ENCODE data around the gene ETV6. TPM values are rescaled to one million over a fixed set of nuclear protein-coding genes. Genes with fewer than 3 reads are reported as not detected.

The ETV6 gene
- total and polyA plus RNA-seq, 8 donors, result 5.1 to 31.6 (median 18.2) TPM

DNA sequence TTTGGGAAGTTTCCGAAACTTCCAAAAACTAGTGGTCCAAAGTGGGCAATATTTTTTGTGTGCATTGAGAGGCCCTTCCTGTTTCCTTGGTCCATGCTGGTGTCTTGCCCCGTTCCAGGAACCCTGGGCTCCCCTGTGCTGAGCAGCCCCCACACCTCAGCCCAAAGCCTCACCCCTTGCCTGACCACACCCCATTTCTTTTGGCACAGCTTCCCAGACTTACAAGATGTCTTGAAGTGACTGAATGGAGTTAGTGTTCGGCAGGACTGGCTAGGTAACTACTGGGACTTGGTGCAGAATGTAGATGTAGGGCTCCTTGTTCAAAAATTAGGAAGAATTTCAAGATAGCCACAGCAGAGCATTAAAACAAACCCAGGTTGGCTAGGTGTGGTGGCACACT, 68.6 kb downstream of the ETV6 start:
- peaks cover 7 to 26% (median 9%) of the 10 kb centered on the region in 3 donors for H3K4me1 ChIP-seq
- 94 to 96% methylated on average over 3 of the region's 3 CpGs for WGBS, 2 donors
- no peaks in the 10 kb centered on the region for H3K36me3 ChIP-seq
- no peak overlapping the region for H3K4me3 ChIP-seq
- H3K27ac ChIP-seq, result no peak overlapping the region
- FAIRE-seq, result no peak
- H3K9me3 ChIP-seq, result no peaks in the 10 kb centered on the region
- no peak for DNase-seq
- ATAC-seq, result no peak
- intact Hi-C loops (cut with DNase I), result no loop called here
- TF ChIP-seq CTCF (IDR thresholded peaks at IDR 0.05), result no peak
- no peaks in the 10 kb centered on the region for H3K27me3 ChIP-seq

GRCh38 chr12:11718768-11719253, 69.3 kb downstream of the ETV6 start:
- FAIRE-seq (no peak), DNase-seq (no peak), ATAC-seq (no peak)
- TF ChIP-seq CTCF (IDR thresholded peaks at IDR 0.05), result no peak
- Histone ChIP-seq H3K4me1 (peaks cover 7 to 29% (median 13%) of the 10 kb centered on the region in 3 donors), H3K27me3 (no peaks in the 10 kb centered on the region), H3K36me3 (no peaks in the 10 kb centered on the region), H3K4me3 (no peak overlapping the region), H3K27ac (no peak overlapping the region), H3K9me3 (no peaks in the 10 kb centered on the region)
- intact Hi-C loops (cut with DNase I), result no loop called here
- WGBS, 2 donors, result 81 to 89% methylated on average over 6 of the region's 6 CpGs

GRCh38 chr12:11719678-11720099, 70.2 kb downstream of the ETV6 start:
- Histone ChIP-seq H3K36me3 (no peaks in the 10 kb centered on the region), H3K4me1 (peaks cover 10 to 32% (median 22%) of the 10 kb centered on the region in 3 donors), H3K4me3 (no peak overlapping the region), H3K27me3 (no peaks in the 10 kb centered on the region), H3K9me3 (no peaks in the 10 kb centered on the region), H3K27ac (no peak overlapping the region)
- intact Hi-C loops (cut with DNase I), result no loop called here
- ATAC-seq (peak in 3 of 4 donors; percentile 28 to 64 (median 60)), DNase-seq (peak in 1 of 6 donors; percentile 61), FAIRE-seq (no peak)
- no peak for TF ChIP-seq CTCF (IDR thresholded peaks at IDR 0.05)
- WGBS, 2 donors, result 85 to 87% methylated on average over 10 of the region's 10 CpGs

- H3K27ac ChIP-seq, result no peak overlapping the region
- intact Hi-C loops (cut with DNase I), result no loop called here
- ATAC-seq (no peak), FAIRE-seq (no peak), DNase-seq (no peak)
- no peak overlapping the region for H3K4me3 ChIP-seq
- no peaks in the 10 kb centered on the region for H3K9me3 ChIP-seq
- TF ChIP-seq CTCF (IDR thresholded peaks at IDR 0.05), result no peak
- H3K36me3 ChIP-seq, result no peaks in the 10 kb centered on the region
- peaks cover 14 to 53% (median 27%) of the 10 kb centered on the region in 3 donors for H3K4me1 ChIP-seq
- H3K27me3 ChIP-seq, result no peaks in the 10 kb centered on the region
- WGBS, 2 donors, result 54 to 64% methylated on average over 2 of the region's 2 CpGs
Measured at GRCh38 chr12:11722071-11722470, 72.6 kb downstream of the ETV6 start.

- intact Hi-C loops (cut with DNase I), result no loop called here
- no peak overlapping the region for H3K27ac ChIP-seq
- FAIRE-seq, result no peak
Measured at GRCh38 chr12:11722578-11723138, 73.2 kb downstream of the ETV6 start.

More at GRCh38 chr12:11722578-11723138, 73.2 kb downstream of the ETV6 start:
- Histone ChIP-seq H3K36me3 (no peaks in the 10 kb centered on the region), H3K9me3 (no peaks in the 10 kb centered on the region), H3K27me3 (no peaks in the 10 kb centered on the region), H3K4me1 (peaks cover 14 to 51% (median 29%) of the 10 kb centered on the region in 3 donors), H3K4me3 (no peak overlapping the region)
- DNase-seq (no peak), ATAC-seq (no peak)
- 66 to 74% methylated on average over 8 of the region's 8 CpGs for WGBS, 2 donors
- no peak for TF ChIP-seq CTCF (IDR thresholded peaks at IDR 0.05)
